Astrocyte (in vitro differentiated cells and primary cell): ENCODE data around the gene MEGF6. TPM values are rescaled to one million over a fixed set of nuclear protein-coding genes. Genes with fewer than 3 reads are reported as not detected.

ENCODE experiments used
- DNase-seq: peaks from one replicate; pipeline ENCODE4 v3.0.0-alpha.2; 2010; ENCODE audit warnings: low read depth
- FAIRE-seq: peaks from 2 replicates; lab custom pipeline; 2011; peaks lifted over from hg19 to GRCh38; lab: Jason Lieb, UNC
- H2AFZ ChIP-seq: 2 replicates; pipeline ENCODE4 v1.6.0; 2012; ENCODE audit warnings: low read depth, low read length, inconsistent platforms
- H3K27ac ChIP-seq: 2 replicates; pipeline ENCODE4 v1.5.1; 2011; ENCODE audit warnings: low read depth, low read length, inconsistent platforms
- H3K27me3 ChIP-seq: 2 replicates; pipeline ENCODE4 v1.6.0; 2011; ENCODE audit warnings: low read length, inconsistent platforms; ENCODE audit not compliant: insufficient read depth
- H3K36me3 ChIP-seq: 2 replicates; pipeline ENCODE4 v1.5.1; 2011; ENCODE audit warnings: low read length, inconsistent platforms; ENCODE audit not compliant: insufficient read depth
- H3K4me1 ChIP-seq: 2 replicates; pipeline ENCODE4 v1.5.1; 2011; ENCODE audit warnings: low read length, inconsistent platforms; ENCODE audit not compliant: insufficient read depth
- H3K4me2 ChIP-seq: 2 replicates; pipeline ENCODE4 v1.6.0; 2012; ENCODE audit warnings: low read length, inconsistent platforms
- H3K4me3 ChIP-seq: 2 replicates; pipeline ENCODE4 v1.5.1; 2011; ENCODE audit warnings: low read depth, mild to moderate bottlenecking, low read length, inconsistent platforms; ENCODE audit not compliant: insufficient read depth
- H3K79me2 ChIP-seq: 2 replicates; pipeline ENCODE4 v1.6.0; 2012; ENCODE audit warnings: mild to moderate bottlenecking, low read length, inconsistent platforms; ENCODE audit not compliant: insufficient read depth
- H3K9ac ChIP-seq: 2 replicates; pipeline ENCODE4 v1.6.0; 2012; ENCODE audit warnings: mild to moderate bottlenecking, low read length, inconsistent platforms
- H3K9me3 ChIP-seq: 2 replicates; pipeline ENCODE4 v1.5.1; 2012; ENCODE audit warnings: low read depth, mild to moderate bottlenecking, low read length, inconsistent platforms; ENCODE audit not compliant: insufficient read depth
- H4K20me1 ChIP-seq: 2 replicates; pipeline ENCODE4 v1.6.0; 2012; ENCODE audit warnings: low read length, inconsistent platforms; ENCODE audit not compliant: insufficient read depth
- H3K27ac Mint-ChIP-seq: one replicate; pipeline ENCODE4 v1.8.0; 2021; ENCODE audit warnings: mild to moderate bottlenecking, mixed read lengths; ENCODE audit not compliant: unreplicated experiment
- H3K27me3 Mint-ChIP-seq: one replicate; pipeline ENCODE4 v1.8.0; 2021; ENCODE audit warnings: low read depth, mixed read lengths; ENCODE audit not compliant: unreplicated experiment
- H3K36me3 Mint-ChIP-seq: one replicate; pipeline ENCODE4 v1.8.0; 2021; ENCODE audit warnings: low read depth, mixed read lengths; ENCODE audit not compliant: unreplicated experiment
- H3K4me1 Mint-ChIP-seq: one replicate; pipeline ENCODE4 v1.8.0; 2021; ENCODE audit warnings: low read depth, mixed read lengths; ENCODE audit not compliant: unreplicated experiment
- H3K4me3 Mint-ChIP-seq: one replicate; pipeline ENCODE4 v1.8.0; 2021; ENCODE audit warnings: mild to moderate bottlenecking, moderate library complexity, mixed read lengths; ENCODE audit not compliant: unreplicated experiment
- H3K9me3 Mint-ChIP-seq: one replicate; pipeline ENCODE4 v1.8.0; 2021; ENCODE audit warnings: mild to moderate bottlenecking, mixed read lengths; ENCODE audit not compliant: unreplicated experiment
- EZH2 ChIP-seq: IDR thresholded peaks from 2 replicates; pipeline ENCODE4 v1.6.1; 2012; ENCODE audit warnings: mild to moderate bottlenecking, low read length, inconsistent platforms; ENCODE audit not compliant: insufficient read depth
- total RNA-seq: library from RNA; stranded (reverse); gene quantifications from 2 replicates; pipeline ENCODE4 v1.2.1, GENCODE V29; 2021
- TF ChIP-seq, protein P1 (sequence below): IDR thresholded peaks from 2 replicates; pipeline ENCODE4 v1.5.1; 2011; ENCODE audit warnings: low read depth, mild to moderate bottlenecking, inconsistent platforms, low read length, moderate library complexity; ENCODE audit not compliant: insufficient read depth

MEGF6 gene
- total RNA-seq, 1 donor from 2014 or later: 14.8 TPM

DNA sequence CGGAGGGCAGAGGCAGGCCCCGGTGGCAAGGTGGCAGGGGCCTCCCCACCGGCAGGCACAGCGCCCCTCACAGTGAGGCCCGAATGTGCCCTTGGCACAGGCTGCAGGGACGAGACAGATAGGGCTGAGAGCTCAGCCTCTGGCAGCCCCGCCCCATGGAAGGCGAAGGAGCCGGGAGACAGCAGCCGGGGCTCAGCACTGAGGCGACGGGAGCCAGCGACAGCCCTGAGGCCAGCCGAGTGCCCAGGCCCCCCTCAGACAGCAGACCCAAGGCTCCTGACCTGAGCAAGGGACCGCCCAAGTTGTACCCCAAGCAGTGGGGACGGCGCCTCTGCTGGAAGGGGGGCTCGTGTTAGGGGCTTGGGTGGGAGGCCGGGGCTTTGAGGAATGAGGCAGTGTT lies 113.8 kb downstream of the MEGF6 start:
- Histone ChIP-seq H4K20me1 (no peaks in the 10 kb centered on the region), H2AFZ (no peak overlapping the region), H3K79me2 (no peaks in the 10 kb centered on the region), H3K4me3 (no peak overlapping the region), H3K9me3 (no peaks in the 10 kb centered on the region), H3K27me3 (no peaks in the 10 kb centered on the region), H3K4me1 (peaks cover 14% of the 10 kb centered on the region), H3K4me2 (no peak overlapping the region), H3K9ac (no peak overlapping the region), H3K36me3 (no peaks in the 10 kb centered on the region), H3K27ac (no peak overlapping the region)
- TF ChIP-seq, protein P1, sequence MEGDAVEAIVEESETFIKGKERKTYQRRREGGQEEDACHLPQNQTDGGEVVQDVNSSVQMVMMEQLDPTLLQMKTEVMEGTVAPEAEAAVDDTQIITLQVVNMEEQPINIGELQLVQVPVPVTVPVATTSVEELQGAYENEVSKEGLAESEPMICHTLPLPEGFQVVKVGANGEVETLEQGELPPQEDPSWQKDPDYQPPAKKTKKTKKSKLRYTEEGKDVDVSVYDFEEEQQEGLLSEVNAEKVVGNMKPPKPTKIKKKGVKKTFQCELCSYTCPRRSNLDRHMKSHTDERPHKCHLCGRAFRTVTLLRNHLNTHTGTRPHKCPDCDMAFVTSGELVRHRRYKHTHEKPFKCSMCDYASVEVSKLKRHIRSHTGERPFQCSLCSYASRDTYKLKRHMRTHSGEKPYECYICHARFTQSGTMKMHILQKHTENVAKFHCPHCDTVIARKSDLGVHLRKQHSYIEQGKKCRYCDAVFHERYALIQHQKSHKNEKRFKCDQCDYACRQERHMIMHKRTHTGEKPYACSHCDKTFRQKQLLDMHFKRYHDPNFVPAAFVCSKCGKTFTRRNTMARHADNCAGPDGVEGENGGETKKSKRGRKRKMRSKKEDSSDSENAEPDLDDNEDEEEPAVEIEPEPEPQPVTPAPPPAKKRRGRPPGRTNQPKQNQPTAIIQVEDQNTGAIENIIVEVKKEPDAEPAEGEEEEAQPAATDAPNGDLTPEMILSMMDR: no peak
- TF ChIP-seq EZH2: no peak
- no peaks in the 10 kb centered on the region for H3K4me1 Mint-ChIP-seq
- FAIRE-seq (no peak), DNase-seq (no peak)
- H3K4me3 Mint-ChIP-seq: no peak overlapping the region
- H3K27me3 Mint-ChIP-seq: no peaks in the 10 kb centered on the region
- H3K9me3 Mint-ChIP-seq: no peaks in the 10 kb centered on the region
- H3K36me3 Mint-ChIP-seq: no peaks in the 10 kb centered on the region
- no peak overlapping the region for H3K27ac Mint-ChIP-seq

GRCh38 chr1:3496916-3497315 lies 114.4 kb downstream of the MEGF6 start:
- Mint-ChIP-seq H3K27ac (no peak overlapping the region), H3K9me3 (no peaks in the 10 kb centered on the region), H3K4me1 (no peaks in the 10 kb centered on the region), H3K4me3 (no peak overlapping the region), H3K36me3 (no peaks in the 10 kb centered on the region), H3K27me3 (no peaks in the 10 kb centered on the region)
- Histone ChIP-seq H3K4me1 (peaks cover 14% of the 10 kb centered on the region), H3K4me3 (no peak overlapping the region), H3K27me3 (no peaks in the 10 kb centered on the region), H4K20me1 (no peaks in the 10 kb centered on the region), H3K36me3 (no peaks in the 10 kb centered on the region), H3K9ac (no peak overlapping the region), H2AFZ (no peak overlapping the region), H3K4me2 (no peak overlapping the region), H3K79me2 (no peaks in the 10 kb centered on the region), H3K27ac (no peak overlapping the region), H3K9me3 (no peaks in the 10 kb centered on the region)
- DNase-seq (no peak), FAIRE-seq (no peak)
- TF ChIP-seq, protein P1: no peak
- no peak for TF ChIP-seq EZH2

DNA sequence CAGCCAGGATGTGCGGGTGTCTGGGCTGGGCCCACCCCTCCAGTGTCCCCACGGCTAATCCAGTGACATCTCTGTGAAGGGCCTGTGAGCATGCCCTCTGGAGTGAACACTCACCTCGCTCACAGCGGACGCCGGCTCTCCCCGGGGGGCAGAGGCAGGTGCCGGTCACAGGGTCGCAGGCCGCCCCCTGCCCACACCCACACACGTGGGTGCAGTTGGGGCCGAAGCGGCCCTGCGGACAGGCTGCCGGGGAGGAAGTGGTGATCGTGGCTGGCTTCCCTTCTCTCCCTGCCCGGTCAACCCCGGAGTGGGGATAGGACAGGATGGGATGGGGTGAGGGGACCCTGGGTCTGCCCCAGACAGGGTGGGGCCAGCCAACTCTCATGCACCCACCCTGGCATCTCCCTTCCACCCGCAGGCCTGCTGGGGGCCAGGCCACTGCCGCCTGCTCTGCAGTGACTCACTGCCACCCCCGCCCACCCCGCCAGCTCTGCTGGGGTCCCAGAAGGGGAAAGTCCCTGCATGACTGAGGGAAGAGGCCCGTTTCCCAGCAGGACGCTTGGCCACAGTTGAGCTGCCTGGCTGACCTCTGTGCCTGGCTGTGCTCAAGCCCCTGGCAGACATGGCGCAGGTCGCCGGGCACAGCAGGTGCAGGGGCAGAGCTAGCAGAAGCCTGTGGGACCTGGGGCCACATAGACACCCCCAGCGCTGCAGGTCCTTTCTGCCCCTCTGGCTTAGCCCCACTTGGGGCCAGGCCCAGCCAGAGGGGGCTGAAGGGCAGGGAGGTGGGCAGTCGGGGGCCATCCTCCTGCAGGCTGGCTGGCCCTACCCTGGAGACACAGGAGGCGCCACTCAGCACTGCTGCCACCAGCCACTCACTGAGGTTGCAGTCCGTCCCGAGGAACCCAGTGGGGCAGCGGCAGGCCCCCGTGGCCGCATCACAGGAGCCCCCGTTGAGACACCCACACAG lies 115.2 kb downstream of the MEGF6 start:
- no peaks in the 10 kb centered on the region for H3K9me3 ChIP-seq
- FAIRE-seq (no peak), DNase-seq (peak; percentile 31)
- peak overlapping the region; percentile 52 for H3K4me2 ChIP-seq
- H3K27me3 ChIP-seq: no peaks in the 10 kb centered on the region
- no peak overlapping the region for H3K27ac Mint-ChIP-seq
- TF ChIP-seq EZH2: no peak
- TF ChIP-seq, protein P1: no peak
- H3K9me3 Mint-ChIP-seq: no peaks in the 10 kb centered on the region
- no peak overlapping the region for H3K4me3 ChIP-seq
- no peaks in the 10 kb centered on the region for H4K20me1 ChIP-seq
- no peaks in the 10 kb centered on the region for H3K36me3 Mint-ChIP-seq
- H3K27me3 Mint-ChIP-seq: no peaks in the 10 kb centered on the region
- H3K36me3 ChIP-seq: no peaks in the 10 kb centered on the region
- no peaks in the 10 kb centered on the region for H3K4me1 Mint-ChIP-seq
- H3K4me3 Mint-ChIP-seq: no peak overlapping the region
- H3K4me1 ChIP-seq: peaks cover 16% of the 10 kb centered on the region
- H3K9ac ChIP-seq: no peak overlapping the region
- H2AFZ ChIP-seq: no peak overlapping the region
- H3K27ac ChIP-seq: no peak overlapping the region
- H3K79me2 ChIP-seq: no peaks in the 10 kb centered on the region
